T-cell (primary cell): Measurements from ENCODE around the gene PSMG2. TPM values are rescaled to one million over a fixed set of nuclear protein-coding genes. Genes with fewer than 3 reads are reported as not detected.

Experiments
- ATAC-seq, 4 experiments: fragments of 200-7000 bp in 3 of 4; fragments of 150-1000 bp in 1 of 4; cut with Tn5 transposase; replicated peaks in 1 of 4; 1 replicate in 3 of 4; 2 replicates in 1 of 4; pipeline ENCODE4 v1.10.0; 2021; ENCODE audit warnings: moderate library complexity in 3 of 4, mild to moderate bottlenecking in 2 of 4, moderate number of reproducible peaks in 1 of 4
- CTCF ChIA-PET, 2 donors: fragments of 300-600 bp; sonication (Branson Sonifier 250); formaldehyde crosslinking; loops; one replicate each; lab custom pipeline; 2022; ENCODE audit warnings: antibody characterized with exemption in 2 of 2; lab: Charles Lee
- POLR2A ChIA-PET, 2 donors: fragments of 300-600 bp; sonication (Branson Sonifier 250); formaldehyde crosslinking; loops; one replicate each; lab custom pipeline; 2022; ENCODE audit warnings: antibody characterized with exemption in 2 of 2; lab: Charles Lee
- DNase-seq, 35 experiments: peaks; one replicate each; pipeline versions ENCODE4 v3.0.0 to v3.0.0-alpha.2; 2013 to 2023
- H3K27ac ChIP-seq: one replicate; pipeline ENCODE4 v1.5.1; 2013; ENCODE audit warnings: low read length
- H3K27me3 ChIP-seq, 2 experiments: replicated peaks in 1 of 2; 1 replicate in 1 of 2; 2 replicates in 1 of 2; pipeline versions ENCODE4 v1.6.1 to v1.7.0; 2013; ENCODE audit warnings: low read length in 1 of 2, mixed read lengths in 1 of 2; ENCODE audit not compliant: control insufficient read depth in 2 of 2, insufficient read depth in 2 of 2; ENCODE audit errors: extremely low read depth in 1 of 2
- H3K36me3 ChIP-seq, 2 donors: 1 replicate in 1 of 2; 2 replicates in 1 of 2; pipeline versions ENCODE4 v1.6.1 to v1.7.0; 2013; ENCODE audit warnings: low read length in 1 of 2; ENCODE audit not compliant: control insufficient read depth in 2 of 2, insufficient read depth in 1 of 2; ENCODE audit errors: extremely low read depth in 1 of 2
- H3K4me1 ChIP-seq, 2 experiments: 1 replicate in 1 of 2; 2 replicates in 1 of 2; pipeline versions ENCODE4 v1.6.1 to v1.7.0; 2013; ENCODE audit warnings: low read length in 2 of 2, mixed read lengths in 1 of 2; ENCODE audit not compliant: insufficient read depth in 2 of 2, control insufficient read depth in 1 of 2; ENCODE audit errors: extremely low read depth in 1 of 2
- H3K4me3 ChIP-seq, 2 donors: 1 replicate in 1 of 2; 2 replicates in 1 of 2; pipeline versions ENCODE4 v1.5.1 to v1.7.0; 2013; ENCODE audit warnings: mild to moderate bottlenecking in 2 of 2, low read length in 1 of 2, moderate library complexity in 1 of 2; ENCODE audit not compliant: control insufficient read depth in 1 of 2; ENCODE audit errors: extremely low read depth in 1 of 2
- H3K9me3 ChIP-seq: 2 replicates; pipeline ENCODE4 v1.7.0; 2013
- H3K27ac Mint-ChIP-seq, 2 donors: one replicate each; pipeline ENCODE4 v1.8.0; 2020 to 2021; ENCODE audit warnings: mild to moderate bottlenecking in 2 of 2, mixed read lengths in 2 of 2
- H3K27me3 Mint-ChIP-seq, 2 donors: one replicate each; pipeline ENCODE4 v1.8.0; 2021 to 2022; ENCODE audit warnings: mixed read lengths in 2 of 2
- H3K36me3 Mint-ChIP-seq: one replicate; pipeline ENCODE4 v1.8.0; 2021; ENCODE audit warnings: mixed read lengths
- H3K4me1 Mint-ChIP-seq, 3 donors: one replicate each; pipeline ENCODE4 v1.8.0; 2020 to 2022; ENCODE audit warnings: mixed read lengths in 3 of 3, mild to moderate bottlenecking in 1 of 3
- H3K4me3 Mint-ChIP-seq, 3 donors: one replicate each; pipeline ENCODE4 v1.8.0; 2020 to 2022; ENCODE audit warnings: mild to moderate bottlenecking in 3 of 3, mixed read lengths in 3 of 3, moderate library complexity in 3 of 3
- H3K9me3 Mint-ChIP-seq, 3 donors: one replicate each; pipeline ENCODE4 v1.8.0; 2020 to 2022; ENCODE audit warnings: mixed read lengths in 3 of 3
- WGBS: methylation state at CpG from one replicate; pipeline ENCODE4 v1.1.5; 2013; ENCODE audit warnings: missing lambda C conversion rate; ENCODE audit not compliant: insufficient coverage; 5-methylcytosine and 5-hydroxymethylcytosine counted together
- total RNA-seq, 35 experiments: library from RNA in 6 of 35; stranded (reverse) in 6 of 35; fragments of 120-200 nt in 1 of 35; gene quantifications; one replicate each; pipeline versions ENCODE4 v1.2.1 to v1.2.4 and lab custom pipeline; 2013 to 2026

Gene PSMG2, protein sequence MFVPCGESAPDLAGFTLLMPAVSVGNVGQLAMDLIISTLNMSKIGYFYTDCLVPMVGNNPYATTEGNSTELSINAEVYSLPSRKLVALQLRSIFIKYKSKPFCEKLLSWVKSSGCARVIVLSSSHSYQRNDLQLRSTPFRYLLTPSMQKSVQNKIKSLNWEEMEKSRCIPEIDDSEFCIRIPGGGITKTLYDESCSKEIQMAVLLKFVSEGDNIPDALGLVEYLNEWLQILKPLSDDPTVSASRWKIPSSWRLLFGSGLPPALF
- total RNA-seq = 10 to 100 TPM; 50.3 to 59.9 (median 56.1) TPM
- 78.4 TPM for total RNA-seq (2013)
- 49.6 to 89.8 (median 63.2) reads per million in 29 experiments for total RNA-seq (lab: John Stamatoyannopoulos, UW)

DNA sequence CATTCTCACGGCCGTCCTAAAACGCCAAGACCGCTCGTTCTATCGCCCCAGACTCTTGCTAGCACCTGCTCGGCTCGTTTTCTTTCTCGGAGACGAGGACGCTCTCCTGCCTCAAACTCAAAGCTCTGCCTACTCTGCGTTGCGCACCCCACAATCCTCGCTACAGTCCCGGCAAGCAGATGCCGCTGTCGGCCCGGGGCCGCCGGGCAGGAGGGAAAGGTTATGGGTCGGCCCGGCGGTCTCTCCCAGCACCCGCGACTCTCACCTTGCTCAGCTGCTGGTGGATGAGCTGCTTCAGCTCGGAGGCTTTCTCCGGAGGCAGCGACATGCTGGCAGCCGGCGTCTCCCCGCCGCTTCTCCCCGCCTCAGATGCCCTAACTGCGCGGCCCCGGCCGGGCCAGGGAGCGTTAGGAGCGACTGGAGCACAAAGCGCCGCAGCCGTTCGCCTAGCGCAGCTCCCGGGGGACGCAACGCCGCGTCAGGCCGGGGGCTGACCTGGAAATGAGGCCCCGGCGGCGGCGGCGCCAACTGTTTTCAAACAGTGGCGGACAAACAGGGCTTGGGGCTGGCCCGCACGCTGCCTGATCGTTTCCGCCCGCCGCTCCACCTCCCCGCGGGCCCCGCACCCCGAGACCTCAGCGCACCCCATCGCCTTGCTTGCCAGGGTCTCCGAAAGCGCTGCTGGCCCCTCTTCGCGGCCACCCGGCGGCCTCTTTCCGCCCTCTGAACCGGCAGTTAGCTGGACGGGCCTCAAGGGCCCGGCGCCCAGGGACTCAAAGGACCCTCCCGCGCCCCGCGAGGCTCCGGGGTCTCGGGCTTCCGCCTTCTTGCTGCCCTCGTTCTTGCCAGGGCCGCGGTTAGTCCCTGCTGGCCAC is at the start of gene PSMG2, which contains the start of gene CEP76:
Gene PSMG2, plus strand, starts transcription at position 822 of the 875 bp plus-strand sequence. CDS start 66 bp downstream, outside the sequence.
Gene CEP76, minus strand, starts transcription at position 503 of the 875 bp plus-strand sequence. Its CDS starts 175 bp downstream, at position 328.
- ChIA-PET POLR2A (interaction anchor here (0.6 kb wide), 3 partner anchors 12 to 912 kb away, joined by 3 to 4 read pairs (median 3); no protein-coding TSS in a partner anchor), CTCF (interaction anchor here in 1 of 2 donors (0.5 to 1.4 kb wide), 6 partner anchors 25 to 1047 kb away, joined by 3 to 5 read pairs (median 4); partner anchors contain the start of genes AFG3L2 and PTPN2)
- peak within 1 kb of the TSS; percentile 85 to 97 (median 93) for H3K4me3 Mint-ChIP-seq
- no peaks in the 10 kb centered on the region for H3K9me3 Mint-ChIP-seq
- peak within 1 kb of the TSS; percentile 94 for H3K27ac ChIP-seq
- no peaks in the 10 kb centered on the region for H3K27me3 Mint-ChIP-seq
- H3K36me3 ChIP-seq = peaks cover 0 to 33% of the 10 kb centered on the region in 2 donors
- H3K4me3 ChIP-seq = peak within 1 kb of the TSS; percentile 69 to 96
- peaks cover 22 to 24% of the 10 kb centered on the region in 2 experiments for H3K4me1 ChIP-seq
- no peaks in the 10 kb centered on the region for H3K9me3 ChIP-seq
- WGBS = under 1% methylated on average over 89 of the region's 89 CpGs
- ATAC-seq (peak; percentile 85 to 87 (median 85)), DNase-seq (peak; percentile 66 to 89 (median 80))
- H3K36me3 Mint-ChIP-seq = peaks cover 14% of the 10 kb centered on the region
- no peaks in the 10 kb centered on the region for H3K27me3 ChIP-seq
- H3K27ac Mint-ChIP-seq = peak within 1 kb of the TSS; percentile 96 to 100
- H3K4me1 Mint-ChIP-seq = peaks cover 51 to 57% (median 52%) of the 10 kb centered on the region in 3 donors

DNA sequence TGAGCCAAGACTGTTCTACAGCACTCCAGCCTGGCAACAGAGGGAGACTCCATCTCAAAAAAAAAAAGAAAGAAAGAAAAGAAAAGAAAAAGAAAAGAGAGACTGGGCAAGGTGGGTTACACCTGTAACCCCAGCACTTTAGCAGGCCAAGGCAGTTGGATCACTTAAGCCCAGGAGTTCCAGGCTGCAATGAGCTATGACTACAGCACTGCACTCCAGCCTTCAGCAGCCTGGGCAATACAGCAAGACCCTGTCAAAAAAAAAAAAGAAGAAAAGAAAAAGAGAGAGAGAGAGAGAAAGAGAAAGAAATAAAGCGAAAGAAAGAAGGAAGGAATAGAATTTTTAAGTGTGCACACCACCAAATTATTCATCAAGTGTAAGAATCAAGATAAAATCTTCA is 47.9 kb upstream of the PSMG2 start:
- peaks cover 14% of the 10 kb centered on the region in 2 donors for H3K27me3 Mint-ChIP-seq
- H3K9me3 Mint-ChIP-seq = no peaks in the 10 kb centered on the region
- DNase-seq (no peak), ATAC-seq (no peak)
- H3K4me3 Mint-ChIP-seq = peak overlapping the region in 2 of 3 donors; percentile 33 to 59
- POLR2A ChIA-PET = no interaction called here
- H3K27me3 ChIP-seq = peaks cover 0 to 13% of the 10 kb centered on the region in 2 experiments
- no peaks in the 10 kb centered on the region for H3K9me3 ChIP-seq
- no peak overlapping the region for H3K4me3 ChIP-seq
- no peak overlapping the region for H3K27ac Mint-ChIP-seq
- H3K36me3 Mint-ChIP-seq = no peaks in the 10 kb centered on the region
- no peak overlapping the region for H3K27ac ChIP-seq
- H3K4me1 ChIP-seq = peaks cover 2 to 7% of the 10 kb centered on the region in 2 experiments
- CTCF ChIA-PET = no interaction called here
- H3K36me3 ChIP-seq = no peaks in the 10 kb centered on the region
- no CpG with 5 or more reads among the region's 1 CpG for WGBS
- H3K4me1 Mint-ChIP-seq = peaks cover 13 to 25% (median 19%) of the 10 kb centered on the region in 3 donors

DNA sequence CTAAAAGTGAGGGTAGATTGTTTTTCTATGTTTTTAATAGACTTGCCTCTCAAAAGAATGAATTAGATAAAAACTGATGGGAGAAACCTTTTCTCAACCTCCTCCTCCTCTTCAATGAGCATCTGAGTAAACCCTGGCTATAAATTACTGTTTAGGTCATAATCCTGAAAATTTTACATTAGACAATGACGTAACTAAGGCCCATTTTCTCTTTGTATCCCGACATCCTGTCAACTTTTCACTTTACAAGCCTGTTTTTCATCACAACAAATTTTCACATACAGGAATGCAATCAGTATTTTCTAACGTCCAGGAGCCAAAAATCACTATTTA is 46.3 kb upstream of the PSMG2 start:
- no peaks in the 10 kb centered on the region for H3K9me3 ChIP-seq
- WGBS = 75% methylated on average over 3 of the region's 3 CpGs
- peak overlapping the region; percentile 38 to 65 for H3K4me3 ChIP-seq
- Mint-ChIP-seq H3K4me1 (peaks cover 13 to 25% (median 19%) of the 10 kb centered on the region in 3 donors), H3K36me3 (no peaks in the 10 kb centered on the region), H3K27ac (peak overlapping the region; percentile 8 to 70), H3K9me3 (no peaks in the 10 kb centered on the region), H3K27me3 (peaks cover 9 to 14% of the 10 kb centered on the region in 2 donors), H3K4me3 (peak overlapping the region; percentile 73 to 83 (median 74))
- H3K36me3 ChIP-seq = no peaks in the 10 kb centered on the region
- peaks cover 0 to 13% of the 10 kb centered on the region in 2 experiments for H3K27me3 ChIP-seq
- POLR2A ChIA-PET = no interaction called here
- CTCF ChIA-PET = no interaction called here
- DNase-seq (no peak), ATAC-seq (no peak)
- H3K4me1 ChIP-seq = peaks cover 2 to 7% of the 10 kb centered on the region in 2 experiments
- no peak overlapping the region for H3K27ac ChIP-seq

DNA sequence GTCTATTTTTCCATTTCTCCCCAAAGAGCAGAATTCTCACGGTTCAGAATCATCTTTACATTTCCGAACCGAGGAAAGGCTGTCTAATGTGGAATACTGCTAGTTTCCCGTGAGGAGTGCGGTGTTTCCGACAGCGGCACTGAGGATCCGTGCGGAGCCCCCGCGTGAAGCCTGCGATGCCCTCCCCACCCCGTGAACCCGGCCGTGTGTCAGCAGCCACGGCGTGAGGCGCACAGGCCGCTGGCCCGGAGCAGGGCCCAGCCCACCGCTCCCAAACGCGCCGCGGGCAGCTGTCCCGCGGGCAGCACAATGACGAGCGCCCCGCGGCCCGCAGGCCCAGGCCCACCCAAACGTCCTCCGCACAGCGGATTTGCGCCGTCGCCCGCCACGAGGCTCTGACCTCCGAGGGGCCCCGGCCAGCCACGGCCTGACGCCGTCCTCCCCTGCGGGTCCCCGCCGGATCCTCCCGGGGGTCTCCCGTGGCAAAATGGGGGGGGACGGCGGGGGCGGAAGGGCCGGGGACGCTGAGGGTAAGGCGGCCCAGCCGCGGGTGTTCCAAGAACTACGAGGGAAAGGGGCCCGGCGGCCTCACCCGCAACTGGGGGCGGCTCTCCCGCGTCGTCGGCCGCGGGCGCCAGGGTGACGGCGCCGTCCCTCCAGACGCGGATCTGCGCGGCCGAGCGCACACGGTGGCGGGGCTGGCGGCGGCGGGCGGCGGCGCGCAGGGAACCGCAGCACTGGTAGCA is 45.7 kb upstream of the PSMG2 start:
- H3K4me1 Mint-ChIP-seq = peaks cover 13 to 25% (median 19%) of the 10 kb centered on the region in 3 donors
- no peak overlapping the region for H3K27ac ChIP-seq
- peak; percentile 6 to 71 (median 62) for ATAC-seq

DNA sequence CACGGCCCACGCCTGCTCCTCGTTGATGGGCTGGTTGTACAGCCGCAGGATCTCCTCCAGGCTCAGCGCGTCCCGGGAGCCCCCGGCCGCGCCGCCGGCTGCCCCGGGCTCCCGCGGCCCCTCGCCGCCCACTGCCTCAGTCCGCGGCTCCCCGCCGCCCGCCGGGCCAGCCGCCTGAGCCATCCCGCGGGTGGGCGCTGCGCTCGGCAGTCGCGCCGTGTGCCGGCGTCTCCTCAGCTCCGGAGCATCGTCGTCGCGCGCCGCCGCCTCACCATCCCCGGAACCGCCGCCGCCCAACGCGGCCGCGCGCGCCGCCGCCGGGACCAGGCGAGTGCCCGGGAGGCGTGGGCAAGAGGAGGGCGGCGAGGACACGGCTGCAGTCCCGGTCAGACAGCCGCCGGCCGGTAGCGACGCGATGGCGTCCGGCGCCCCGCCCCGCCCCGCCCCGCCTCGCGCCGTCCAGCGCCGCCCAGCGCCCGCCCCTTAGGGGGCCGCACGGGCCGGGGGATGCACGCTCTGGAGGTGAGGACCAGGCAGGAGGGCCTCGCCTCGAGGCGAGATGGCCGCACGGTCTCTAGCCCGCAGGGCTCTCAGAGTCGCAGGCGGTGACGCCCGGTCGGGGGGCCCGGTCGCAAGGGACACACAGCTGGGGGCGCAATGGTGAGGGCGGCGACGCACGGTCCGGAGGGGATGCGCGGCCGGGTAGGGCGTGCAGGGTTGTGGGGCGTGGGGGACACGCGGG is 45.0 kb upstream of the PSMG2 start, which contains the start of gene SPIRE1:
Gene SPIRE1, minus strand, starts transcription at position 424 of the 742 bp plus-strand sequence. Its CDS starts 241 bp downstream, at position 183.
- peaks cover 0 to 13% of the 10 kb centered on the region in 2 experiments for H3K27me3 ChIP-seq
- H3K4me1 Mint-ChIP-seq = peaks cover 13 to 25% (median 14%) of the 10 kb centered on the region in 3 donors
- H3K36me3 ChIP-seq = no peaks in the 10 kb centered on the region
- no peak within 1 kb of the TSS for H3K27ac ChIP-seq
- H3K4me1 ChIP-seq = peaks cover 2 to 7% of the 10 kb centered on the region in 2 experiments
- ATAC-seq (peak; percentile 67 to 77 (median 71)), DNase-seq (peak in 25 of 35 experiments; percentile 1 to 65 (median 22))
- under 1% methylated on average over 112 of the region's 112 CpGs for WGBS
- peak within 1 kb of the TSS; percentile 81 to 91 (median 83) for H3K4me3 Mint-ChIP-seq
- peaks cover 6 to 11% of the 10 kb centered on the region in 2 donors for H3K27me3 Mint-ChIP-seq
- H3K4me3 ChIP-seq = peak within 1 kb of the TSS; percentile 38 to 65
- ChIA-PET POLR2A (no interaction called here), CTCF (interaction anchor here in 1 of 2 donors (0.6 to 1.0 kb wide), 2 partner anchors 14 to 17 kb away, joined by 6 read pairs; no protein-coding TSS in a partner anchor)
- peak within 1 kb of the TSS; percentile 60 to 69 for H3K27ac Mint-ChIP-seq
- no peaks in the 10 kb centered on the region for H3K9me3 Mint-ChIP-seq
- no peaks in the 10 kb centered on the region for H3K36me3 Mint-ChIP-seq
- H3K9me3 ChIP-seq = no peaks in the 10 kb centered on the region

More for the DNA sequence above, 45.7 kb upstream of the PSMG2 start:
- POLR2A ChIA-PET = no interaction called here
- H3K27ac Mint-ChIP-seq = peak overlapping the region; percentile 8 to 70
- H3K4me1 ChIP-seq = peaks cover 2 to 7% of the 10 kb centered on the region in 2 experiments
- CTCF ChIA-PET = no interaction called here
- peak overlapping the region; percentile 38 to 65 for H3K4me3 ChIP-seq
- 2% methylated on average over 87 of the region's 89 CpGs for WGBS
- H3K27me3 Mint-ChIP-seq = peaks cover 7 to 11% of the 10 kb centered on the region in 2 donors
- H3K36me3 ChIP-seq = no peaks in the 10 kb centered on the region
- no peaks in the 10 kb centered on the region for H3K36me3 Mint-ChIP-seq
- H3K4me3 Mint-ChIP-seq = peak overlapping the region; percentile 73 to 83 (median 74)
- DNase-seq = peak in 9 of 35 experiments; percentile 1 to 57 (median 6)
- no peaks in the 10 kb centered on the region for H3K9me3 Mint-ChIP-seq
- peaks cover 0 to 13% of the 10 kb centered on the region in 2 experiments for H3K27me3 ChIP-seq
- H3K9me3 ChIP-seq = no peaks in the 10 kb centered on the region
